Measurements from ENCODE around the gene PSAP.

Gene PSAP

GRCh38 chr10:71807557-71808510, 43.2 kb downstream of the PSAP start:
- no peak for DNase-seq (ENCODE audit: low read depth)

DNA sequence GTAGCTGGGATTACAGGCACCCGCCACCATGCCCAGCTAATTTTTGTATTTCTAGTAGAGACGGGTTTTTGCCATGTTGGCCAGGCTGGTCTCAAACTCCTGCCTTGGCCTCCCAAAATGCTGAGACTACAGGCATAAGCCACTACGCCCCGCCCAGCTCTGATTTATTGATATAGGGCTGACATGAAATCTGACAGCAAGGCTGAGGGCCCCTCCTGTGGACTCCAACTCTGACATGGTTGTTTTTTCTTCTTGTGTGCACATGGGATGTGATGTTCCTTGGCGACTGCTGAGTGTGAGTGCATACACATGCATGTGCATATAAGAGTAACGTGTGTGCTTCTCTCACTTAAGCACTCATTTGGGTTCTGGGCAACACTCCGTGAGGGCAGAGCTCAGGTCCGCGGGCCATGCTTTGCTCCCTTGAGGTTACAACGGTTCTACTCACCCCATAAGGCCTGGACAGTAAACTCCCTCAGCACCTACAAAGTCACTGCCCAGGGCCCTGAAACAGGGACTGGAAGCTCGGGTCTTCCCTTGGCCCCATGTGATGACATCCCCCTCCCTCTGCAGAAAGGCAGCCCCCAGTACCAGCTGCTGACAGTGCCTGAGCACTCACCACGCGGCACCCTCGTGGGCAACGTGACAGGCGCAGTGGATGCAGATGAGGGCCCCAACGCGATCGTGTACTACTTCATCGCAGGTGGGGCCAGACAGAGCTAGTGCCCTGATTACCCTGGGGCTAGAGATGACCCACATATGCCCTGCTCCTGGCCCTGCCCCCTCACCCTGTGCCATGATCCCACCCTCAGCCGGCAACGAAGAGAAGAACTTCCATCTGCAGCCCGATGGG, 44.1 kb downstream of the PSAP start:
- DNase-seq (ENCODE audit: low read depth) = no peak

DNA sequence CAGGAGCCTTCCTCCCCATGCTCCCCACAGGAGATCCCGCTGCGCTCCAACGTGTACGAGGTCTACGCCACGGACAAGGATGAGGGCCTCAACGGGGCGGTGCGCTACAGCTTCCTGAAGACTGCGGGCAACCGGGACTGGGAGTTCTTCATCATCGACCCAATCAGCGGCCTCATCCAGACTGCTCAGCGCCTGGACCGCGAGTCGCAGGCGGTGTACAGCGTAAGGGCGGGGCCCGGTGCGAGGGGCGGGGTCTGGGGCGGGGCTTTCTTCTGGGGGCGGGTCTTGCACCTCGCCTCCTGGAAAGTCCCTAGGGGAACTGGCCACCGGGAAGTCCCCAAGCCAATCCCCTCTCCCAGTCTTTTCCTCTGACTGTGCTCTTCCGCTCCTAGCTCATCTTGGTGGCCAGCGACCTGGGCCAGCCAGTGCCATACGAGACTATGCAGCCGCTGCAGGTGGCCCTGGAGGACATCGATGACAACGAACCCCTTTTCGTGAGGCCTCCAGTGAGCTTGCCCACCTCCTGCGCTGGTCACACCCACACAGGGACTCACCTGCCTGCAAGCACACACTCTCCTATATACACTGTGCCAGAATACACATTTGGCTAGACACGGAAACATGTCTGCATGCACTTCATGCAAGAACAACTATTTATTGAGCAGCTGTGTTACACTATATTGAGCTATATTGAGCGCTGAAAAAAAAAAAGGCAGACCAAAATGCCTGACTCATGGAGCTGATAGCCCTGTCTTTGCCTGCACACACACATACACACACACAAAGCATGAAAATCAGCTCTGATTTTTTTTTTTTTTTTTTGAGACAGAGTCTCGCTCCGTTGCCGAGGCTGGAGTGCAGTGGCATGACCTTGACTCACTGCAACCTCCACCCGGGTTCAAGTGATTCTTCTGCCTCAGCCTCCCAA, 45.0 kb downstream of the PSAP start:
- no peak for DNase-seq (ENCODE audit: low read depth)

DNA sequence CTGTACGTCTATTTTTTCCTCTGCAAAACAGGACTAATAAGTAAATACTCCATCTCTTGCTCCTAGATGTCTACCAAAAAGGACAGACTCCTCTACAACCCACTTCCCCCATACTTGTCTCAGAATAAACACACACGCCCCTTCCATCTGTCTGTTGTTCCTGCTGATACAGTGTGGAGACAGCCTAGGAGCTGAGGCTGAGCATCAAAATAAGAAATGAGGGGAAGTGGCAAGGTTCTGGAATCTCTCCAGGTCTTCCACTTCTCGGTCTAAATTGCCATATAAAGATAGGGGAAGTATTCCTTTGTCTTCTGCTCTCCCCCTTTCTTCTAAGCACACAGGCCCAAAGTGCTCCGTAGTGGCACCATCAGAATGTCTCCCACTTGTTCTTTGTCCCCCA, 47.0 kb downstream of the PSAP start:
- no peak for DNase-seq (ENCODE audit: low read depth)

GRCh38 chr10:71802715-71803488, 48.1 kb downstream of the PSAP start:
- DNase-seq (ENCODE audit: low read depth) = no peak

GRCh38 chr10:71802235-71802634, 48.8 kb downstream of the PSAP start:
- DNase-seq (ENCODE audit: low read depth) = no peak

DNA sequence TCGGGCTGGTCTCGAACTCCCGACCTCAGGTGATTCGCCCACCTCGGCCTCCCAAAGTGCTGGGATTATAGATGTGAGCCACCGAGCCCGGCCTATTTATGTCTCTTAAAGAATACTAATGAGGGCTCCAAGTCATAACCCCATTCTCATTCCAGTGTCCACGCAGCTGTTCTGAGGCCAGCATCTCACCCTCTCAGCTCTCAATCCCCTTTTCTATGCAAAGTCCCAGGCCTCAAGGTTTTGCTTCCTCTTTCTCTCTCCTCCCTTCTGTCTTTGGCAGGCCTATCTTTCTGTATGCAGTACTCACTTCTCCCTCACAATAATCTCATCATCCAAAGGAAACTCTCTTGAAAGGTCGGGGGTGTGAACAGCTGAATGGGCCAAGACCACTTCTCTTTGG, 49.7 kb downstream of the PSAP start:
- DNase-seq (ENCODE audit: low read depth) = no peak

DNA sequence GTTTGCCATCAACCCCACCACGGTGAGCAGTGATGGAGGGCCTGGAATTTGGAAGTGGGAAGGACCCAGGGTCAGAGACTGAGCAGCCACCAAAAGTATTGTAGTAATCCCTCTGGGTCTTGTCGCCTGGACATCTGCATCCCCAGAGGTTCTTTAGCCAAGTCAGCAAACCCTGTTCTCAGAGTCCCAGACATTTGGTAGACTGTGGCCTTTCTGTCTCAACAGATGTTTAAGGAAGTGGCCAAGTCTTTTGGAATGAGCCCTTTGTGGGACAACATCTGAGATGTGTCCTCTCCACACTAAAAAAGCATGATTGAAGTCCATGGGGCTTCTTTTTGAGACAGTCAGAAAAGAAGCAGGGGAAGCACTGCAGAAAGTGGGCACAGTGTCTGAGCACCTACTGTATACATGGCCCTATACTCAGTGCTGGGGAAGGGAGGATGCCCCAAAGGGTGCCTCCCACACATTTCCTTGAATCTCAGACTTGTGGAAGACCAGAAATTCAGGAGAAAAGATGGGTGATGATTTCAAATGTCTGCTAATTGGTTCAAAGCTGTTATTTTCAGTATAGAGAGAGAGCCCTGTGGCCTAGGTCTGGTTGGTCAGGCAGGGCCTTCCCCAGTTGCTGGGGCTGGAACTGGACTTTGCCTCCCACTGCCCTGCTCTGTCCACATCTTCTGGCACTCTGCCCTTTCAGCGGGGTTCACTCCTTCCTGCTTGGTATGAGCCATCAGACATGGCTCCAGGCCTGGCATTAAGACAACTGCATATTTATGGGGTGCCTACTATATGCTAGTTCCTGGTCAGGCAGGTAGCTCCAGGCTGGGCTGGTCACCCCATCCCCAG, 51.2 kb downstream of the PSAP start:
- no peak for DNase-seq (ENCODE audit: low read depth)

DNA sequence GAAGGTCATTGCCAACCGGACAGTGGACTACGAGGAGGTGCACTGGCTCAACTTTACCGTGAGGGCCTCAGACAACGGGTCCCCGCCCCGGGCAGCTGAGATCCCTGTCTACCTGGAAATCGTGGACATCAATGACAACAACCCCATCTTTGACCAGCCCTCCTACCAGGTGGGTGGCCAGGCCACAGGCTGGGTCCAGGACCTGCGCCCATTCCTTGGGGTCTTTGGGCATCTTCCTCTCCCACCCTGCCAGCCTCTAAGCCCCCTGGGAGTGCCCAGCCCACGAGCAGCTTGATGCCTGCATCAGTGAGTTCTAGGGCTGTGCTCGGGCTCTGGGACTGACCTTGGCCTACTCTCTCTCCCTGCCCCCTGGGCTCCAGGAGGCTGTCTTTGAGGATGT, 51.9 kb downstream of the PSAP start:
- no peak for DNase-seq (ENCODE audit: low read depth)

DNA sequence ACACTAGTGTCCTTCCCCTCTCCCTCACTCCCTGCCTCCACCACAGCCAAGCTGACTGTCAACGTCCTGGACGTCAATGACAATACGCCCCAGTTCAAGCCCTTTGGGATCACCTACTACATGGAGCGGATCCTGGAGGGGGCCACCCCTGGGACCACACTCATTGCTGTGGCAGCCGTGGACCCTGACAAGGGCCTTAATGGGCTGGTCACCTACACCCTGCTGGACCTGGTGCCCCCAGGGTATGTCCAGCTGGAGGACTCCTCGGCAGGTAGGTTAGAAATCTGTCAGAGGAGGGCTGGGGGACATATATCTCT, 52.8 kb downstream of the PSAP start:
- no peak for DNase-seq (ENCODE audit: low read depth)

- DNase-seq (ENCODE audit: low read depth) = no peak
These were observed 53.3 kb downstream of the PSAP start for GRCh38 chr10:71797533-71798307.

DNA sequence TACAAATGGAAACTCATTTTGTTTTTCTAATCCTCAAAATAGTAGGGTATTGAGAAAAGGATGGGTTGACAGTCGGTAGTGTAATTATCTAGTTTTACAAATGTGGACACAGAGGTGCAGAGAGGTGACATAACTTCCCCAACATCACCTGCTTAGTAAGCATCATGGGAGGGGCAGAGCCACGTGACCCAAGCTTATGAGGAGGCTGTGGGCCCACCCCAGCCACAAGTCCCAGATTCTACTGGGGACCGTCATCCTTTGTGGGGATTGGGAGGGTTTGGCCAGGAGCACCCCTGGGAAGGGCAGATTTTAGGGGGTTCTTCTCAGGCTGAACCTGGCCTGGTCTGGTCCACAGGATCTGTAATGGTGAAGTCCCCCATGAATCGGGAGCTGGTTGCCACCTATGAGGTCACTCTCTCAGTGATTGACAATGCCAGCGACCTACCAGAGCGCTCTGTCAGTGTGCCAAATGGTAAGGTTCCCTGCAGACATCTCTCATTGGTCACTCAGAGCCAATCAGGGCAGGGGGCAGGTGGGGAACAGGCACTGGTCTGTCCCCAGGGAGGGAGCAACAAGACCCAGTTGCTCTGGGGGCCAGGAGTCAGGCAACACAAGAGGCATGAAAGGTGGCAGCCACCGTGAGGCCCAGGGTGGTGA, 54.2 kb downstream of the PSAP start:
- DNase-seq (ENCODE audit: low read depth) = no peak

DNA sequence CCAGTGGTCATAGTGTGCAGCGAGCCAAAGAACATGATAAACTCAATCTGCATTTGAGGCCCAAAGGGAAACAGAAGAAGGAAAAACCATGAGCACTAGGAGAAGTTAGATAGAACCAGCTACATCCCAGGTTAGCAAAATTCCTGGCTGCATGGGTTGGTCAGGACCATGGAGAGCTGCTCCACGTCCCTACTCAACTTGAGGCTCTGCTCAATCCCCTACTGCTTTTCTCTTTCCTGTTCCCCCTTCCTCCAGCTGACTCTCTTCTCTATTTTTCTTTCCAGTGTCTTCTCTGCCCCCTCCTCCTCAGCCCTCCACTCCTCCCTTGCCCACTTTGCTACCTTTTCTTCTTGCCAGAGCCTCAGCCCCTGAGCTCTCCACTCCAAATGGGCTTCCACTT, 55.8 kb downstream of the PSAP start:
- DNase-seq (ENCODE audit: low read depth) = no peak

GRCh38 chr10:71790749-71791440, 60.2 kb downstream of the PSAP start:
- DNase-seq (ENCODE audit: low read depth) = no peak

GRCh38 chr10:71789871-71790270, 61.2 kb downstream of the PSAP start:
- no peak for DNase-seq (ENCODE audit: low read depth)

DNA sequence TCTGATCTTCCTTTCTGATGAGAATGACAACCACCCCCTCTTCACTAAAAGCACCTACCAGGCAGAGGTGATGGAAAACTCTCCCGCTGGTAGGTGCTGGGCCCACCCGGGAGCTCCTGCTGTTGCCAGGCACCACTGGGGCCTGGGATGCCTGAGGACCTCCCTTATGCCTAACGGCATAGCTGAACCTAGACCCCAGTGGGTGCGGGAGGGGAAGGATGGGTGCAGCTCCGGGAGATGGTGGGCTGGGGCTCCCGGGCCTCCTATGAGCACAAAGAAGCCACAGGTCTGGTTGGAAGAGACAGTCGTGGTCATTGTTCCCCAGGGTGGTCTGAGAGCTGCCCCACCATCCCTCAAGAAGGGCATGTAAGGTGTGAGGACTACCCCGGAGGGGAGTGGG, 62.1 kb downstream of the PSAP start:
- no peak for DNase-seq (ENCODE audit: low read depth)

GRCh38 chr10:71784679-71785272, 66.3 kb downstream of the PSAP start:
- no peak for DNase-seq (ENCODE audit: low read depth)

Data from stimulated activated CD8-positive, alpha-beta memory T cell treated with anti-CD3 and anti-CD28 coated beads, Interleukin-7, amount 100 ng/mL, for 24 hours (primary cell).